ENCODE data around the gene SH2B3.
"Not testable (repeated sequence)": the region's sequence is repeated elsewhere in the genome, so short reads cannot be mapped to it uniquely, and the experiment has no call there.

The SH2B3 gene

DNA sequence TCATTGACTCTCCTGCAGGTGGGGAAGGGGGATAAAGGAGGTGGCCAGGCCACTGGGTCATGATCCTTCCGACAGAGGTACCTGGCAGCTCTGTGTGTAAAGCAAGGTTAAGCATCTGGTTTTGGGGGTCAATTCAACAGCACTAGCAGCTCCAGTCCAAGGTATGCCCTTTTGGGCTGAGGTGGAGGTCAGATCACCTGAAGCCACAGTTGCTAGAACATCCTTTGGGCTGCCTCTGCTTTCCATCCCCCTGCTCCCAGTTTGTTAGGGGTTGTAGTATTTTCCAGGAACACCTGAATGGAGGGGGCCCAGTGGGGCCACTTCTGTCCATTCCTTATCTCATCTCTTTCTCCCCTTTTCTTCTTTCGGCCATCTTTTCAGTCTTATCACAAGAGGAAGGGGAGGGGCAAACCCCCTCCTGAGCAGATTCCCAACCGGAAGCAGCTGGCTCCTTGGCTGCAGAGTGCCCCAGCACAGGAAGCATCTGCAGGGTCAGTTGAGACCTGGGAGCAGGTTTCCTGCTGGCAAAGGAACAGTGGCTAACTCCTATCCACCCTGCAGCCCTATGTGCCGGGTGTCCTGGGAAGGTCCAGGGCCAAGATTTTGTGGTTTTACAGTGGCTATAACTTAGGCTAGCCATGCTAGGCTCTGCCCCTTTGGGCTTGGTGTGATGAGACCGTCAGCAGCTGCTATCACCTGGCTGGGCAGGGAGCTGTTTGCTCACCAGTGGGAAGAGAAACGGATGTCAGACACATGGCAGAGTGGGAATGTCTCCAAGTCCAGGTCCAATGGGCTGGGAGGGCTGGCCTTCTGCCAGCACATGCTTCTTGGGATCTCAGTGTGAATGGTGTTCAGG lies 40.2 kb downstream of the SH2B3 start:
- no peak for DNase-seq

DNA sequence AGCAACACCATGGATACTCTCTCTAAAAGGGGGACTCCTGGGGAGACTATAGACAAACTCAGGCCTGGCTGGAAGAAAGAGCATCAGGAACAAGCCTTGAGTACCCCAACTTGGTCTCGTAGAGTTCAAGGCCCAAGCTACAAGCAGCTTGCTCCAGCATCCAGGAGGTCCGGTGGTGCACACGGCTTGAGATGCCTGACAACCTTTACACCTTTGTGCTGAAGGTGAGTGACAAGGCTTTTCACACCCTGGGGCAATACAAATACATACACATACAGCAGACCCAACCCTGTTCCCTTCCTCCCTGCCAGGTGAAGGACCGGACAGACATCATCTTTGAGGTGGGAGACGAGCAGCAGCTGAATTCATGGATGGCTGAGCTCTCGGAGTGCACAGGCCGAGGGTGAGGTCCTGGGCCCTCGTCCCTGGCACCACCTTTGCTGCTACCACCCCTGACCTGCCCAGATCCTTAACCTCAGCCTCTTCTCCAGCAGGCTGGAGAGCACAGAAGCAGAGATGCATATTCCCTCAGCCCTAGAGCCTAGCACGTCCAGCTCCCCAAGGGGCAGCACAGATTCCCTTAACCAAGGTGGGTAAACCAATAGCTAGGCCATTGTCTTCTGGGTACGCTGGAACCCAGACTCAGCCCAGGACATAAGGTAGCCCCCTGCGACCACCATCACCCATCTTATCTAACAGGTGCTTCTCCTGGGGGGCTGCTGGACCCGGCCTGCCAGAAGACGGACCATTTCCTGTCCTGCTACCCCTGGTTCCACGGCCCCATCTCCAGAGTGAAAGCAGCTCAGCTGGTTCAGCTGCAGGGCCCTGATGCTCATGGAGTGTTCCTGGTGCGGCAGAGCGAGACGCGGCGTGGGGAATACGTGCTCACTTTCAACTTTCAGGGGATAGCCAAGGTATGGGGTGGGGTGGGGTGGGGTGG lies 41.2 kb downstream of the SH2B3 start:
- DNase-seq: no peak

DNA sequence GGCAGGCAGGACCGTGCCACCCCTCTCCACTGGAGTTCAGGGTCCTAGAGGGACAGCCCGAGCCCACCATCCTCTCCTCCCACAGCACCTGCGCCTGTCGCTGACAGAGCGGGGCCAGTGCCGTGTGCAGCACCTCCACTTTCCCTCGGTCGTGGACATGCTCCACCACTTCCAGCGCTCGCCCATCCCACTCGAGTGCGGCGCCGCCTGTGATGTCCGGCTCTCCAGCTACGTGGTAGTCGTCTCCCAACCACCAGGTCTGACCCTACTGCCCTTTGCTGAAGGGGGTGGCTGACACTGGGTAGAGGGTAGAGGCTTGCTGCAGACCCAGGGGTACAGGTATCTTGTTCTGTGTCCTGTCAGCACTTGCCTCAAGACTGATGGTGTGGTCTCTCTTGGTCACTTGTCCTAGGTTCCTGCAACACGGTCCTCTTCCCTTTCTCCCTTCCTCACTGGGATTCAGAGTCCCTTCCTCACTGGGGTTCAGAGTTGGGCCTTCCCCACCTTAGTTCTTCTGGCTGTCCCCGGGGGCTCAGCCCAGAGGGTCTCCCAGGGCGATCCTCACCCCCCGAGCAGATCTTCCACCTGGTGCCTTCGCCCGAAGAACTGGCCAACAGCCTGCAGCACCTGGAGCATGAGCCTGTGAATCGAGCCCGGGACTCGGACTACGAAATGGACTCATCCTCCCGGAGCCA lies 42.0 kb downstream of the SH2B3 start:
- no peak for DNase-seq

DNA sequence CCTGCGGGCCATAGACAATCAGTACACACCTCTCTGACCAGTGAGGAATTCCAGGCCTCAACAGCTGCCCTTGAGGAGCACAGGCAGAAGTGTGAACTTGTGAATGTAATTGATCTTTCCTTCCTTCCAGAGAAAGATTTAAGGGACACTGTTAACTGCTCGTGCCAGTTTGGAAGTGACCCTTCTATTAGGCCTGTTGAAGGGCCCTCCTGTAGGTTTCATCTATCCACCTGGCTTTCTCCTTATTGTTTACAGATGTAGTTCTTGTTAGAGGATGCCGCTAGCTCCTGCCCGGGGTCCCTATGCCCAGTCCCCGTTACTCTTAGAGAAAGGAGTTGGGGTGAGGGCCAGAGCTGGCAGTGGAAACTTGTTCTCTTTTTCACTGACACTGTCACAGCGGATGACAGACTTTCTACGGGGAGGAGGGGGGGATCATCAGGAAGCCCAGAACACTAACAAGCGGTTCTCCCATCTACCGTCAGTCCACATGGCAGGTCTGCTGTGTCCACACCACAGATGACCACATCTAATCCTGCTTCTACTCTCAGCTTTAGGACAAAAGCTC lies 42.6 kb downstream of the SH2B3 start:
- DNase-seq: no peak

DNA sequence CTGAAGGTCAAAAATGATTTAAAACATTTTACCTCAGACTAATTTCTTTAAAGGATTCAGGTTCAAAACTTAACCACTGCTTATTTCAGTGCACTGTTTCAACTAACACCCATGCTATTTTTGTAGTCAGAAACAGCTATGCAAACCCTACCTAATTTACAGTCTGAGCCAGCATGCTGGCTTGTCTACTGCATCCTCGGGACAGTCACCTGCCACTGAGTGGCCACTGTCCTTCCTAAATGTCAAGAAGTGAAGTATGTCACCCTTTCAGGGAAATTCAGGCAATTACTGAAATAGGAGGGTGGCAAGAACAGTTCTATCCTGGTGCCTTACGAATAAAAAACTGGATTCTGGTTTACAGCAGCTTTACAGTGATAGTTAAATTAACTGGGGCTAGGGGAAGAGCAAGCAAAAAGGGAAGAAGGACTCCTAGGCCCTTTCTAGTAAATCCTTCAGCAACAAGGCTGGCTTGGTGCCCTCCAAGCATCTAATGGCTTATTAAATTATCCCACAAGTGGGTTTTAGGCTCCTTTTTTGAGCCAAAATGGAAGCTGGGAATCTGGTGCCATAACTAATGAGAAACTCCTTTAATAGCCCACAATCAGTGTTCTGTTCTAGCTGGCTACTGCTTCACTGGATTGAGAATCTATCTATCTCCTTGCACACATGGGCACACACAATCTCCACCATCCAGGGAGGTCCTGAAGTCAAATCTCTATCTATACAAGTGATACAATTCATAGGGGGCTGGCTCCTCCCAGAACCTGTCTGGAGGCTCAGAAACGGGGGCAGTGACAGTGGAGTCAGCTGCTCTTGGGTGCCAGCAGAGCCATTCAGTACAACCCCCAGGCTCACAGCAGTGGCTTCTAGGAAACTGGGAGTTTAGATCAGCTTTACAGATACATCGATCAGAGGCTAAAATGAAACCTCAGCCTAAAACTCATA lies 43.4 kb downstream of the SH2B3 start:
- no peak for DNase-seq

DNA sequence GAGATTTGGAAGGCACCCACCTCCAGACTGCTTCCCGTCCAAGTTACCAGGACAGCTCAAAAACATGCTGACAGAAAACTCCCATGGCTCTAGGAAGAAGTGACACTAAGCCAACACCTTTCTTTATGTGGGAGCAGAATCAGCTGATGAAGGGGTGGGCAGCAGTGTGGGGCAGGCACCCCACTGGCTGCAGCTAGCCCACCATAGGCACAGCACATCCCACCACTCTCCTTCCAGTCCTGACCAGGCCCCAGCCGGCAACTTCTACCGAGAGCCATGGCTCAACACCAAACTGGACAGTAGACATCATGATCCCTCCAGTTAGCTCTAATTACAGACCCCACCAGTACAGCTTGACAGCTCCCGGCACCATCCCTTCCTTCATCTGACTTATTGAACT lies 45.0 kb downstream of the SH2B3 start:
- no peak for DNase-seq

DNA sequence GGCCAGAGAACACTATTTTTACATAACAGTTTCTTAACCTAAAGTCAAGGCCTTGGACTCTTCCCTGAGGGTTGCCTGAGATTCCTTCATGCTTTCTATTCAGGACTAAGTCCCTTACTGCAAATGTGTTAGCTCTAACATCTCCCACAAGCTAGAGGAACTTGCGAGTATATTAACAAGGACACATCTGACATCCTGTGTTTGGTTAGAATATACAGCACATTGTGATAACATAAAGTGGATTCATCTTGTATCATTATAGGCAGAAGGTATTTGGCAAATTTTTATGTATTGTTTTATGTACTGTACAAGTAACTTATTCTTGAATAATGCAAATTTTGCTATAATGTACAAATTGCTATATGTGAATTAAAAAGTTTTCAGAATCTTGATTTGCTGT lies 45.5 kb downstream of the SH2B3 start:
- DNase-seq: no peak

DNA sequence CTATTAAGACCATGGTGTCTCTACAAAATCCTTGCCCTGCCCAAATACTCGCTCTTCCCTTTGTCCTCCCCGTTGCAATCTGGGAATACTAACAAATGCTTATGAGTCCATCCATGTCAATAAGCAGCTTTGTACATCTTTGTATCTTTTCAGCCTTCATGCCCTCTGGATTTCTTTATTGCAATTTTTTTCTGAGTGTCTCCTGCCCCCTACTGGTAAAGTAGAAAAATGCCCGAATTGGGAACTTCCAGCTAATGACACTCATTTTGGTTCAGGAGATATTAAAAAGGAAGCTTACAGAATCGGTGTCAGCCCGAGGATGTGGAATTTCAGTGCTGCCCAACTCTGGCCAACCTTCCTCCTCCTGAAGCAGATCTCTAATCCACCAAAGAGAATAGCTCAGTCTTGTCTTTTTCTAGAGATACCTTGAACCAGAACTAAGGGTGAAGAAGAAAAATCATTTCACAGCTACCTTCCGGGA lies 46.0 kb downstream of the SH2B3 start:
- DNase-seq: peak in 1 of 2 donors; percentile 62

DNA sequence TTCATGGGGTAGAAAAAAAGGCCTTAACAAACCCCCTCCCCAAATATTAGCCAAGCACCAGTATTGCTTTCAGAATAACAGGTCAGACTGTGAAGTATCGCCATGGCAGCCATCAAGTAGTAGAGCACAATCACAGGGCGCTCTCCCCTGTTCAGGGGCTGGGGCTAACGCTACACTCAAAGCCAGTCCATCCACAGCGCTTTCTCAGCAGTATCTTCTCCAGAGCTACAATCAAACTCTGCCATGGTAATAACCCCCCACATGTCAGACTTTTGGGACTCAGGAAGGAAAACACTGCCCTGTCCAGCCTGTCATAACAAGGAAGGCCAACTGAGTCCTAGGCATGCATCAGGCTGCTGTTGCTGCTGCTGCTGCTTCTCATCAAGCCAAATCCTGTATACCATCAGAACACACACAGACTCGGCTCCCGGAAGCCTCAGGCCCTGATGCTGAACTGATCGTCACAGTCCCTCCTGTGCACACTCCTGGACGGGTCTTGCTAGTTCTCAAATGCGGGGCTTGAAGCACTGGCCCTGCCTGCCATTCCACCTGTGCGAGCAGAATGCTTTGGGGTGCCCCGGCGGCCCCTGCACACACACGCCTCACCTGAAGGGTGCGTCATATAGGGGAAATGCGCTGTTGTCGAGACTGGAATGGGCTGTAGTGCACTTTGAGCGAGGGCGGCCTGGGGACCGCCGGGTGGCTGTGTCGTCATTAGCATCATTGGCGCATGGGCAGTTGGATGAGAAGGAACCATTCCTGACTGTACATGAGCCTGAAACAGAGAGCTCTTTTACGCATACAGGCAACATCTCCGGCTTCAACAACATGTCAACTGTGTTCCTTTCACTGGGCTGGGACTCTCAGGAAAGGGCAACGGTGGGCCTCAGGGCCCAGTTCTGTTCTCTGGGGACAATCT lies 47.6 kb downstream of the SH2B3 start:
- DNase-seq: no peak

DNA sequence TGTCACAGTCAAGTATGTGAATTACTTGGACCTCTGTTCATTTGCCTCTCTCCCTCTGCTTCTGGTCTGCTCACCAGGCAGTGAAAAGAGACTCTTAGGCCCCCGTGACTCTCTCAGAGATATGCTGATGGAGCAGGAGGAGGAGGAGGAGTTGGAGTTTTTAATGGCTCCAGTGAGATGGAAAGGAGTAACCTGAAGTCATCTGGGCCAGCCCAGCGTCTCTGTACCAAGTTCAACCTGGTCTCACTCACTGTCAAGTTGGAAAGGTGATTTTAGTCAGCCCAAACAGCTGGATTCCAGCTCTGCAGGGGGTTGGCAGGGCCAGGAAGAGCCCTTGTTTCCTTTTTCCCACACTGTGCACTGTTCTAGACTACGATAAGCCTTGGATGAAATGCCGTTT lies 48.6 kb downstream of the SH2B3 start:
- no peak for DNase-seq

DNA sequence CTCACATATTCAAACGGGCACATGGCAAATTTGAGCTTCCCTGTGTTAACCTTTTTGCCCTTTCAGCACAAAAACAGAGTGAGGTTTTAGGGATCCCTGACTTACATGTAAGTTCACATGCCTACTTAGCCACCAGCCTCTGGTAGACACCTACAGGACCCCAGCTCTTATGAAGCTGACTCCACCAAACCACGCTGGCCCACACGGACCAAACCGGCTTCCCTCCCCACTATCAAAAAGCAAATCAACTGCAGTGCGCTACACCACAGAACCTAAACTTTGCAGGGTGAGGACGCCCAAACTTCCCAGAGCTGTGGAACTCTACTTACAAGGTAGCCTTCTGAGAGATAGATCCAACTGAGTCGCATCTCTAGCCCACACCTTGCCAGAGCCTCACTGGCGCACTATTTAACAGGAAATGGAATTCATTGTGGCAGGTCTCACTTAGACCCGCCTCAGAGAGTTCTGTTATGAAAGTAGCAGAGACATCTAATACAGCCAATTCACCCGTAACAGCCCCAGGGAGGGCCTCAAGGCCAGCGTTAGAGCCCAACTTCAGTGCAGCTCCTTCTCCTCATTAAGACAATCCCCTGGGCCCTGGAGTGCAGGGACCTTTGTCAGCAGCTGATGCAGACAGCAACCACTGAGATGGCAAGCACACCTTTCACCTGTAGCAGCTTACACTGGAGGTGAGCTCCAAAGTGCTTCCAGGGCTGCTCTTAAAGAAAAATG lies 49.2 kb downstream of the SH2B3 start:
- no peak for DNase-seq

DNA sequence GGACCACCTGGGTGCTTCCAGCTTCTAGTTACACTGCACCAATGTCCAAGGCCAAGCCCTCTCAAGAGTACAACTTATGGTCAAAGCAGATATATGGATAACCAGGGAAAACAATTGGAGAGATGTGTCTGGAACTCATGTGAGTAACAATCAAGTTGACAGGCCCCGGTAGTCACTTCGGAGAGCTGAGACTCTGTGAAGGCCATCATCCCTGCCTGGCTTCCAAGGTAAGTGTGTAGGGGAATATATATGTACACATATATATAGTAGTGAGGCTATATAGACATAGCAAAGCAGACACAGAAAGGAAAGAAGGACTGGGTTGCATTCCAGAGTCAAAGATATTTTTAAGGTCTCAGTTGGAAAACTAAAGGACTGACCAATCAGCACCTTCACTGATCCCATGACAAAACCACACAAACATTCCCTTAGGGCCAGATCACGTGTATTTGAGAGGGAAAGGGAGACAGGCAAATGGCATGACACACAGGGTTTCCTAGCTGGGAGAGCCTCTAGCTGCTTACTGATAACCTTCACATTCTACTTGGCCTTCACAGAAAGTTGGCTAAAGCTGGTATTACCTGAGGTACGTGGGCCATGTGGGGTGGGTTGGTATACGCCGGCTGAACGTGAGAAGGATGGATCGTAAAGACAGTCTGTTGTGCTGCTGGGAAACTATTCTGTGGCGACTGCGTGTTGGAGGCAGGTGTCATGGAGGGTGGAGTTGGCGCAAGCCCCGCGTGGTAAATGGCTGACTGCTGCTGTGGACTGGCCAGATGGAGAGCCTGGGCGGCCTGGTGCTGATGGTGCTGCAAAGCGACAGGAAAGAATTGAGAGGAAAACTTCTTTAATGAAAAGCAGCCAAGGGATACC lies 50.0 kb downstream of the SH2B3 start:
- DNase-seq: no peak

DNA sequence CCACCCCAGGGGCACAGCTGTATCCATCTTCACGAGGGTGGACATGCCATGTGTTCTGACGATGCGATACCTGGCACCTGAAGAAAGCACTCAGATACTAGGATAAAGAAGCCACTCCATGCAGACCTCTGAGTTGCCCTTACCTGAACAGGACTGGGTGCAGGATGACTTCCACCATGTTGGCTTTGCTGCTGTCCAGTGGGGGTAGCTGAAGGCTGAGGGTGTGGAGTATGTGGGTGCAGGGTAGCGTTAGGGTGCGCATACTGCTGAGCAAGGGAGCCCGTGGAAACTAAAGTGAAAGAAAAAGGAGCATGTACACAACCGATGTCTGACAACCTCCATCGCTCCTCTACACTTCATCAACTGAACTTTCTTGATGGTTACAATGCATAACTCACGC lies 51.3 kb downstream of the SH2B3 start:
- no peak for DNase-seq

DNA sequence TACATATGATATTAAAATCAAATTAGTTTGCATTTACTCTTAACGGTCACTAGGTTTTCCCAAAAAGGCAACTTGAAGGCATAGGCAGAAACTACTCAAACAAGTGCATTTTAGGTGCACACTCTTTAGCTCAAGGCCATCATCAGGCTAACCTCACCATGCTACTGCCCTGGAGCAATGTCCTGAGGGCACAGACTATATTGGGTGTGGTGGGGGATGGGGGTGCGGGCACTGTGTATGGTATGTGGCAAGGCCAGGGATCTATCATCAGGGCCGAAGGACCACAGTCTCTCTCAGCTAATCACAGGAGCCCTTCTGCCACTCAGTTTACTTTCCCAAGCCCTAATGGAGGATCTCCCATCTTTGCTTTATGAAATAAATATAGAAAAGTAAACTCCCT lies 51.9 kb downstream of the SH2B3 start:
- no peak for DNase-seq

DNA sequence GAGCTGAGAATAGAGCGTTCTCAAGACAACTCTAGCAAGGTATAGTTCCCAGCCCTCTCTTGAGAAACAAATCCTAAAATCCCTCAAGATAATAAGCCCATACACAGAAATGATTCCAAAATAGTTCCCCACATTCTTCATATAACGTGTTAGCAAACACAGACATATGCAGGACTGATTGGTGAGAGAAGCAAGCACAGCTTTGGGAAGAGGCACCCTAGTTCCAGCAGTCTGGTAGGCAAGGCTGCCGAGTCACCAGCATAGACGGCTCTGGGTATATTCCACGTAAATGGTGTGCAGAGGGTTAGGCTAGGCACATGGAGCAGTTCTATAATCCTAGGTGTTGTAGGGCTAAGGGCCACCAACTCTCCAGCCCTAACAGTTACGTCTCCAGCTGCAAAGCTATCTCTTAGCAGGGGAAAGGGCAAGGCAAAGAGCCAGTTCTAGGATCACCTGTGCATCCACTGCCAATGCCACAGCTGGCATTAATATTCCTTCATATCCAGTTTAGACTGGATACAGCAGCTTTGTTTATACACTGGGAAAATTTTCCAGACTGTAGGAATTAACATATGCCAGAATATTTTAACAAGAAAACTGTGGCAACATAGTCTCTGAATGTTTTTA lies 52.9 kb downstream of the SH2B3 start:
- DNase-seq: no peak

DNA sequence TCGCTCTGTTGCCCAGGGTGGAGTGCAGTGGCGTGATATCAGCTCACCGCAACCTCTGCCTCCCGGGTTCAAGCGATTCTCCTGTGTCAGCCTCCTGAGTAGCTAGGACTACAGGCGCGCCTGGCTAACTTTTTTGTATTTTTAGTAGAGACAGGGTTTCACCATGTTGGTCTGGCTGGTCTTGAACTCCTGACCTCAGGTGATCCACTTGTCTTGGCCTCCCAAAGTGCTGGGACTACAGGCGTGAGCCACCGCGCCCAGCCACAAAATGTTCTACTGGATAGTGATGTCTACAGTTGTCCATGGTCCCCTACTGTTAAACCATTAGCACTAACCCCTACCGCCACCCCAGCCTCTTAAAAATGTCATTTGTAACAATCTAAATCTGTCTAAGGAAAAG lies 54.4 kb downstream of the SH2B3 start:
- DNase-seq: not testable (repeated sequence)

DNA sequence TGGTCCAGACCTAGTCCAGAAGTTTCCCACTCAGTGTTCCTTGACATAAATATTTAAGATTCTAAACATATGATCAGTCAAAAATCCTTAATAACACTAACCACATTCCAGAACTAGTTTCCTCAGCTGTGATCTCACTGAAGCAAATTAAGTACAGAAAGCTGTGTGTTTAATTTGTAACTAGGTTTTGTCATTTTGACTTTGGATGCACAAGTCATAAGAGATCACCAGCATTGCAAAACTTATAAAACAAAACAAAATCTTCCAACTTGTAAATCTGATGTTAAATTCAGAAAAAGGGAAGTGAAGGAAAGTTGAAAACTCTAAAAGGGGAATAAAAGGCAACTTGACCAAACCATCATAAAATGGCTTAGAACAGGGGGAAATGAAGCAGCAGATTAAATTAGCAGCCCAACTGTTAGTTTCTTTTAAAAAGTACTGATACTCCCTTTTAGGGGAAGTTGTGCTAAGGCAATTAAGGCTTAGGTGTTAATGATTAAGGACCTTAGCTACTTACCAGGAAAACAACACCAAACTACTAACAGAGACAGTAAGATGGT lies 56.6 kb downstream of the SH2B3 start:
- peak in 1 of 2 donors; percentile 16 for DNase-seq

Data from bone marrow (tissue), 2 donors.